Stimulated activated CD4-positive, alpha-beta T cell treated with anti-CD3 and anti-CD28 coated beads, Interleukin-12 subunit alpha, Interleukin-12 subunit beta, amount 100 ng/mL, for 48 hours (primary cell): Measurements from ENCODE around the gene KNG1.
A peak's percentile ranks its signal among the peaks of the same experiment; 100 is the strongest.

Source experiments
- DNase-seq, 3 donors: peaks; one replicate each; pipeline ENCODE4 v3.0.0-alpha.2; 2020; ENCODE audit warnings: low read depth in 2 of 3, low spot score in 1 of 3

Gene KNG1

GRCh38 chr3:186772701-186773417 is 55.7 kb downstream of the KNG1 start:
- peak in 2 of 3 donors; percentile 49 to 58 for DNase-seq

DNA sequence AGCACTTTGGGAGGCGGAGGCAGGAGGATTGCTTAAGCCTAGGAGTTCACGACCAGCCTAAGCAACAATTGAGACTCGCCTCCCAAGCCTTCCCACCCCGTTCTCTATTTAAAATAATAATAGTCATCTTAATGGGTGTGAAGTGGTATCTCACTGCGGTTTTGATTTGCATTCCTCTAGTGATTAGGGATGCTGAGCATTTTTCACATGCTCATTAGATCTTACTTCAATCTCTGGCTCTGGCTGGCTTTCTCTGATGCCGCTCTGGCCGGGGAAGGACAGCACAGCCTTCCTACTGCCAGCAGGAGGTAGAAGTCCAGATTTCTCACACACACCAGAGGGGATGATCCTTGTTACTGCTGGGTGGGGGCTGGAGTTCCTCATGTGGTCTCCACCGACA is 58.8 kb downstream of the KNG1 start:
- no peak for DNase-seq

- DNase-seq: no peak
These were observed 62.0 kb downstream of the KNG1 start for GRCh38 chr3:186779204-186779603.

DNA sequence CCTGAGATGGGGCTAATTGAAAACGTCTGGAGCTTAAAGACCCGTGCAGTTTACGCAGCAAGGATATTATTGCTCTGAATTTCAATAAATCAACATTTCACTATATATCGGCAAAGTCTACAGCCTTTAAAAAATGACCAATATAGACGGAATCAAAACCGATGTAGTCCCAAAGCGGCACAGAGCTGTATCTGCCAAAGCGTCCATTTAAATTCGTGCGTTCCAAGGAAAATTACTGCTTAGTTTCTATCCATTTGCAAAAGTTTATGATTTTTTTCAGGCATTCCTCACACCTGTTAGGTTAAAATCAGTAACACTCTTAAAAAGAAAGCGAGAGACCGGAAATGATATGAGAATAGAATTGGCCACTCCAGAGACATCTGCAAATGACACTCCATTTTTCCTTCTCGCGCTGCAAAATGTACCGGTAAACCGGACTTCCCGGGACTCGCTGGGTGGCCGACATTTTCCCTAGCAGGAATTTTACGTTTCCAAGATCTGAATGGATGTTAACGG is 65.4 kb downstream of the KNG1 start:
- DNase-seq: no peak

GRCh38 chr3:186783058-186783730 is 66.0 kb downstream of the KNG1 start, which contains the start of gene EIF4A2:
Gene EIF4A2, plus strand, starts transcription at chr3:186783577. Its CDS starts 34 bp downstream, at chr3:186783611.
- peak; percentile 82 to 87 (median 85) for DNase-seq

DNA sequence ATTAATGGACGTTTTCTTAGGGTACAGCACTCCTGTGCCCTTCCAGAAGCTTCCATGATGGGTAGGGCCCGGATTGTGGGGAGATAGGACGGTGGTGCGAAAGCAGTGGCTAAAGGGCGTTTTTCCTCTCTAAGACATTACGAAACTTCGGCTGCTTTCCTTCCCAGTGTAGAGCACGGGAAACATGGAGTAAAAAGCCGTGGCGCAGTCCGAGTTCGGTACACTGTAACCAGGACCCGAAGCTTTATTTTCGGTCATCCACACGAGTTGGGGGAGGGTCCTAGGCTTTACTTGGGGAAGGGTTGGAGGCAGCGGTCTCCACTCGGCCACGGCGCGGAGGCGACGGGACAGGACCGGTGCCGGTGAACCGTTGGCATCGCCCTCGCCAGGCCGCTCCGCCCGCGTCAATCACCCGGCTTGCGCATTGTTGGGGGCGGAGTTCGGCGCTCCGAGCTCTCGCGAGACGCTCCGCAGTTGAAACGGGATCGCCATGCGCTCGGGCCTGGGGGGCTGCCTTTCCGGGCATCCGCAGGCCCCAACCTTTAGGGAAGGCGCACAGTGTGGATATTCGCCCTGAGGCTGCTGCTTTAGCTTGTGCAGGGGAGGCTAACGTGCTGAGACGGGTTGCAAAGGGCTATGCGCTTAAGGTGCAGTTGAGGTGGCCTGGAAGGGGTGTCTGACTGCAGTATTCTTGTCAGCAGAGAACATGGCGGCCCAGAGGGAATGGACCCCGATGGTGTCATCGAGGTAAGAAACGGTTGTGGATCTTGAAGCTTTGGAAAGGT is 66.8 kb downstream of the KNG1 start:
- peak in 2 of 3 donors; percentile 62 to 66 for DNase-seq

GRCh38 chr3:186784820-186785494 is 67.8 kb downstream of the KNG1 start:
- DNase-seq: no peak

- DNase-seq: no peak
These were observed 68.4 kb downstream of the KNG1 start for GRCh38 chr3:186785495-186786018.

- no peak for DNase-seq
These were observed 69.8 kb downstream of the KNG1 start for GRCh38 chr3:186786922-186787321.

DNA sequence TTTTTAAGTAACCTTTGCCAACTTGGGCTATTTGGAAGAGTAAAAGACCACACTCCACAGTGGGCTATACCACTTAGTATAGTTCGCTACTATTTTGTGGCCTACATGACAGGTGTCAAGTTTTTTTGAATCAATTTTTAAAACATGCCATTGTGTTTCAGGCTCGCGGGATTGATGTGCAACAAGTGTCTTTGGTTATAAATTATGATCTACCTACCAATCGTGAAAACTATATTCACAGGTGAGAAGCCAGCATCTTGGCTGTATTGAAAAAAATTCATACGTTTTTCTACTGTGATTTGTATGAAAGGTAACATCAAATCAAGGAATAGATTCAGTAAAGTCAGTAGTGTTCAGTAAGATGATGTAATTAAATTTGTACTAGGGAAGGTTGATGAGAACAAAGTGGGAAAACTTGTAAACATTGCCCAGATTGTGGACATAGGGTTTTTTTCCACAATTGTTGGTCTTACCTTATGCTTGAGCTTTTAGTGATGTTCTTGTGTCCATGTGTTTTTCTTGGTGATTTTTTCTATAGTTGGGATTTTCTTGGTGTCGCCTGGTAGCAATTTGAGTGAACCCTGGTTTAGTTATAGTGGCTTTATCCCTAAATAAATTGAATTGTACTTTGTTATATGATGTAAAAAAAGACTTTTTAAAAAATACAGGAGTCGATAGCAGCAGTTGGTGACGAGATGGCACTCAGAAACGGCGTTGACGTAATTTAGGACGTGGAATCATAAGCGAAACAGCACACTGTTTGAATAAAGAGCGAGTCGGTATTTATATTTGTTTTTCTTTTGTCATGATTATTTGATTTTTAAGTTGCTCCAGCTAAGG is 70.7 kb downstream of the KNG1 start:
- no peak for DNase-seq

GRCh38 chr3:186788482-186789370 is 71.6 kb downstream of the KNG1 start:
- no peak for DNase-seq

DNA sequence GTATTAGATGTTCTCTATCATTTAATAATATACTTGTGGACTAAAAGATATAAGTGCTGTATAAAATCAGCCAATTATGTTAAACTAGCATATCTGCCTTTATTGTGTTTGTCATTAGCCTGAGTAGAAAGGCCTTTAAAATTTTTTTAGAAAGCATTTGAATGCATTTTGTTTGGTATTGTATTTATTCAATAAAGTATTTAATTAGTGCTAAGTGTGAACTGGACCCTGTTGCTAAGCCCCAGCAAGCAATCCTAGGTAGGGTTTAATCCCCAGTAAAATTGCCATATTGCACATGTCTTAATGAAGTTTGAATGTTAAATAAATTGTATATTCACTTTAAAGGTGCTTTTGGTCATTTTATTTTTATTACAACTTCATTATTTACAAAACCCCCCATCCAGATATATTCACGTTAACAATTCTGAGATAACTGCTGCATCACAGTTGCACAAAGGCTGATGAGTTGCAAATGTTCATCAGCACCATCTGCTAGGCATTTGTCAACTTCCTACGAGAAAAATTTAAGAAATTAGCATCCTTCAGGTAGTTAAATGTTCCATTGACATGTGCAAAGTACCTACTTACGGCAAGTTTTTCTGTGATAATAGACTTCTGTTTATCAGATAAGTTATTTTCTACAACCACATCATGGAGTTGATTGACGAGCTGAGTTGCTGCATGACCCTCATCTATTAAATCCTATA is 72.5 kb downstream of the KNG1 start:
- DNase-seq: no peak

GRCh38 chr3:186790261-186790981 is 73.3 kb downstream of the KNG1 start:
- no peak for DNase-seq
